HFF-Myc (cell line): ENCODE results near the gene CDPF1.
A peak's percentile ranks its signal among the peaks of the same experiment; 100 is the strongest.

ENCODE experiments used
- DNase-seq: peaks from one replicate; pipeline ENCODE4 v3.0.0-alpha.2; 2011; ENCODE audit warnings: low read depth; ENCODE audit errors: extremely low read depth
- H3K4me3 ChIP-seq: replicated peaks from 2 replicates; pipeline ENCODE4 v1.5.1; 2011; ENCODE audit warnings: low read depth, mild to moderate bottlenecking, control low read depth, low read length
- CTCF ChIP-seq: IDR thresholded peaks from 2 replicates; pipeline ENCODE4 v1.5.1; 2012; ENCODE audit warnings: mild to moderate bottlenecking, low read depth, low read length, control low read depth; ENCODE audit errors: missing control alignments

The CDPF1 gene

DNA sequence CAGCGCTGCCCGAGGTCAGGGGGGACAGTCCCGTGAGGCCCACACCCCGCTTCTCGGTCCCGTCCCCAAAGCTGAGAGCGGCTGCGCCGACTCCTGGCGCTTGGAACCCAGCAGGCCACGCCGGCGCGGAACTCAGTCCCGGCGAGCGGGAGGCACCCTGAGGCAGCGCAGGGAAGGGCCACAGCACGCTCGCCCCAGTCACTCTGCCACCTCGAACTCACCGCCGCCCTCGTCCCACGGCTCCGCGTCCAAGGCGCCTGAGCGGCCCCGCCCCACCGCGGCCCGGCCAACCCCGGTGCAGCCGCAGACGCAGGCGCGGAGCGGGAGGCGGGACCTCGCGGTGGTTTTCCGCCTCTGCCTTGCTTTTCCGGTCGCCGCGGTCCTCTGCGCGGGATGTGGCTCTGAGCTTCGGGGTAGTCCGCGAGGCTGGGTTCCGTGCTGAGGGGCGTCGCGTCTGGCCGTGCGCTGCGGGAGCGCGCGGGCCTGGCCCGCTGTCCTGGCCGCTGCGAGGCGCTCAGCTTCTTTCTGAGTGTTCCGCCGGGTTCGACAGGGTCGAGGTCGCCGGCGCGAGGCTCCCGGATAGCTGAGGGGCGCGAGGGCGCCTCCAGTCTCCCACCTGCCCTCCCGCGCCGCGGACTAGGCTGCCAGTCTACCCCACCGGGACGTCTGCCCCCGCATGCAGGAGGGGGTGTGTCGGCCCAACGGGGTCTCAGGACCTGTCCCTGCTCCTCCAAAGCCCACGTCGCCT is at the start of gene CDPF1:
Gene CDPF1 (minus strand): TSS at position 259 of the 748 bp plus-strand sequence. CDS start 2,009 bp downstream, outside the sequence.
- peak; percentile 27 for DNase-seq
- no peak for TF ChIP-seq CTCF
- H3K4me3 ChIP-seq, result peak within 1 kb of the TSS; percentile 71

- TF ChIP-seq CTCF, result no peak
- no peak overlapping the region for H3K4me3 ChIP-seq
- DNase-seq, result no peak
Measured at GRCh38 chr22:46299101-46299500, 49.0 kb upstream of the CDPF1 start.

- no peak for DNase-seq
- no peak for TF ChIP-seq CTCF
- H3K4me3 ChIP-seq, result peak overlapping the region; percentile 87
Measured at GRCh38 chr22:46297151-46297812, 47.2 kb upstream of the CDPF1 start.

DNA sequence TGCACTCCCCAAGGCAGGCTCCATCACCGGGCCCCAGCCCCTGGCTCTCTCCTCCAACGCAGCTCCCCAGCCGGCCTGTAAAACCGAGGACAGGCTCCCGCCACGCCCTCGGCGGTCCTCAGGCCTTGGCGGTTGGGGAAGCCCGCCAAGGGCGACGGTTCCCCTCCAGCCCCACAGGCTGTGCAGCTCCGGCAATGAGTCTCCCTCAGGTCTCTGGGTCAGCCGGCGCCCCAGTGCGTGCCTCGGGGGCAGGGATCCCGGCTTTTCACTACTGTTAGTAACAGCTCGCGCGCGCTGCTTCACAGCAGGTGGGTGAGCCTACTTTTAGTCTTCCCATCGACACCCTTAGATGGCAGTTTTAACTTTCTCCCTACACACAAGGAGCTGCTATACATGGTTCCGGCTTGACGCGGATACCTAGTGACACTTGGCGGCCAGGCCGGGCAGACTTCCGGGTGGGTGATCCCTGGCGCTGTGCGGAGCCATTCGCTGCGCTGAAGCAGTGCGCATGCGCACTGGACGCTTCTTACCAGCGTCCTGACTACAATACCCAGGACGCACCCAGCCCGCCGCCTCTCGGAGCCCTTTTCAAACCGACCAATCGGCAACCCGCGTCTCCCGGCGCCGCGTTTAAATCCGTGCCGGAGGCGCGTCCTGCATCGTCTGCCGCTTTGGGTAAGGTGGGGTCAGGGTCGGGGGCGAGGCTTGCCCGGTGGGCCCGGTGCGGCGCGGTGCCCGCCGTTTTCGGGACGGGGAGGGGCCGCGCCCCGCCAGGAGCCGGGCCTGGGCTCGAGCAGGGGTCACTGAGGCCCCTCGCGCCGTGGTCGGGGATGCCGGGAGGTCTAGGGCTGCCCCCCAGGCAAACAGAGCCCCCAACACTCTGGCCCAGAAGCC is 46.4 kb upstream of the CDPF1 start, which contains the start of gene GTSE1:
Gene GTSE1 (plus strand): TSS at position 614 of the 894 bp plus-strand sequence. CDS start 531 bp downstream, outside the sequence.
- peak; percentile 93 for DNase-seq
- peak within 1 kb of the TSS; percentile 87 for H3K4me3 ChIP-seq
- TF ChIP-seq CTCF, result no peak

DNA sequence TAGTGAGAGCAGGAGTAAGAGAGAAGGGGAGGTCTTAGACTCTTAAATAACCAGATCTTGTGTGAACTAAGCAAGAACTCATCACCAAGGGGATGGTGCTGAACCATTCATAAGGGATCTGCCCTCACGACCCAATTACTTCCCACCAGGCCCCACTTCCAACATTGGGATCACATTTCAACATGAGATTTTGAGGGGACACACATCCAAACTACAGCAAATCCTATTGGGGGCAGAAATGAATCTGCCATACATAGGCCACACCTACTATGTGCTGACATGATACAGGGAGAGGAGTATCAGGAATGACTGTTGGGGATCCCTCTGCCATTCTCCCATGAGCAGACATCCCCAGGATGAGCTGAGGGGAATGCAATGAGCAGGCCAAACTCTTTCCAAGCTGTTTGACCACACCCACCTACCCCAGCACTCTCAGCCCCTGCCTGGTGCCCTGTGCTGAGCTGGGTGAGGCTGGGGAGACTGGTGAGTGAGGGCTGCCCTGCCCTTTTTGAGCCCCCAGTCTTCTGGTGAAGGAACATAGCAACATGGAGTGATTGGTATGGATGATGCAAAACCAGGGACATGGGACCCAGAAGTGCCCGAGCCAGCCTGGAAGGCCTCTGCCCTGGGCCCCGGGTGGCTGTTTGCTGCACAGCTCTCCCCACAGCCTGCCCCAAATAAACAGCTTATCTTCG is 45.3 kb upstream of the CDPF1 start:
- TF ChIP-seq CTCF, result no peak
- DNase-seq, result no peak
- H3K4me3 ChIP-seq, result peak overlapping the region; percentile 87

DNA sequence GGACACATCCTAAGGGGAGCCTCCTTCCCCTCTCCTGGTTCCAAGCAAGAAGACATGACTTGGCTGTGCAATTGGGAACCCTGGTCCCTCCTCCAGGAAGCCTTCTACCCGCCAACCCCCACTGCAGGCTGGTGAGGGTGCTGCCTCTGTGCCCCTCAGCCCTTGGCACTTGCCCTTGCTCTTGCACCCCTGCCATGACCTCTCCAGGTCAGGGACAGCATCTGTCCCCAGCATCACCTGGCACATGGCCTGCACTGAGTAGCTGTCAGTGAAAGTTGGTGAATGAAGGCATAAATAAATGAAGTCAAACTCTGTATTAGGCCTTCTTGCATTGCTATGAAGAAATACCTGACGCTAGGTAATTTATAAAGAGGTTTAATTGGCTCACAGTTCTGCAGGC is 44.7 kb upstream of the CDPF1 start:
- no peak for TF ChIP-seq CTCF
- H3K4me3 ChIP-seq, result no peak overlapping the region
- no peak for DNase-seq
